ENCODE results near the gene RLN3. TPM values are rescaled to one million over a fixed set of nuclear protein-coding genes. Genes with fewer than 3 reads are reported as not detected.
A peak's percentile ranks its signal among the peaks of the same experiment; 100 is the strongest.

Gene RLN3
- total and polyA plus RNA-seq, 9 of the 15 experiments (the other 6 are each of a cell fraction or from before 2014, with no cell fraction given): 0.31 to 1.2 (median 0.71) TPM; not detected in 6

DNA sequence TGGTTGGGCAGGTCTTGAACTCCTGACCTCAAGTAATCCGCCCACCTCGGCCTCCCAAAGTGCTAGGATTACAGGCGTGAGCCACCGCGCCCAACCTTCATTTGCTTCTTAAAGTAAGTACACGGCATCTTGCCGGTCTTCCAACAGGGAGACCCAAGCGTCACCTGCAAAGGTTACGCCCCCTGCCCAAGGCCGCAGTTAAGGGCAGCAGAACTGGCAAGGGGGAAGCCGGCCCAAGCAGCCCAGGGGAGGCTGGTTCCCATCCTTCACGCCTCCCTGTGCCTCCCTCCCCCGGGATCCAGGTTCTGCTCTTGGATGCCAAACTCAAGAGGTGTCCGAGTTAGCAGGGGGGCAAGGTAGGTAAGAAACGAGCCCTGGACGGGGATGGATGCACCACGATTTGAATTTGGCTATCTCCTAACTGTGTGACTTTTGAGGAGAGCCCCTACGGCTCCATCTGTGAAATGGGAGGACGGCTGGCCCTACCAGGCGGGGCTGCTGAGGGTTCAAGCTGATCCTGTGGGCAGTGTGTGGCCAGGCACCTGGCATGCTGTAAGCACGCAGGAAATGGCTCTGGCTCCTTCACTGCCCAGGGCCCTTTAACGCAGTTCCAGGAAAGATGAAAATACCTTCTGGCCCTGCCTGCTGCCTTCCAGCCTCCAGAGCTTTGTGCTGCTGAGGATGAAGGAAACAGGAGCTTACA lies 30.9 kb upstream of the RLN3 start (continued):
- TF ChIP-seq HNRNPLL (IDR thresholded peaks at IDR 0.05; ENCODE audit: low read depth, low read length, poor library complexity, severe bottlenecking) (no peak), MAFF (IDR thresholded peaks at IDR 0.05; ENCODE audit: low read length) (no peak), NFXL1 (CRISPR knock-in tag; IDR thresholded peaks at IDR 0.05) (no peak)
- TF ChIP-seq, protein P1, sequence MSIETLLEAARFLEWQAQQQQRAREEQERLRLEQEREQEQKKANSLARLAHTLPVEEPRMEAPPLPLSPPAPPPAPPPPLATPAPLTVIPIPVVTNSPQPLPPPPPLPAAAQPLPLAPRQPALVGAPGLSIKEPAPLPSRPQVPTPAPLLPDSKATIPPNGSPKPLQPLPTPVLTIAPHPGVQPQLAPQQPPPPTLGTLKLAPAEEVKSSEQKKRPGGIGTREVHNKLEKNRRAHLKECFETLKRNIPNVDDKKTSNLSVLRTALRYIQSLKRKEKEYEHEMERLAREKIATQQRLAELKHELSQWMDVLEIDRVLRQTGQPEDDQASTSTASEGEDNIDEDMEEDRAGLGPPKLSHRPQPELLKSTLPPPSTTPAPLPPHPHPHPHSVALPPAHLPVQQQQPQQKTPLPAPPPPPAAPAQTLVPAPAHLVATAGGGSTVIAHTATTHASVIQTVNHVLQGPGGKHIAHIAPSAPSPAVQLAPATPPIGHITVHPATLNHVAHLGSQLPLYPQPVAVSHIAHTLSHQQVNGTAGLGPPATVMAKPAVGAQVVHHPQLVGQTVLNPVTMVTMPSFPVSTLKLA (conservative IDR thresholded peaks at IDR 0.05): no peak
- TF ChIP-seq, protein P2, sequence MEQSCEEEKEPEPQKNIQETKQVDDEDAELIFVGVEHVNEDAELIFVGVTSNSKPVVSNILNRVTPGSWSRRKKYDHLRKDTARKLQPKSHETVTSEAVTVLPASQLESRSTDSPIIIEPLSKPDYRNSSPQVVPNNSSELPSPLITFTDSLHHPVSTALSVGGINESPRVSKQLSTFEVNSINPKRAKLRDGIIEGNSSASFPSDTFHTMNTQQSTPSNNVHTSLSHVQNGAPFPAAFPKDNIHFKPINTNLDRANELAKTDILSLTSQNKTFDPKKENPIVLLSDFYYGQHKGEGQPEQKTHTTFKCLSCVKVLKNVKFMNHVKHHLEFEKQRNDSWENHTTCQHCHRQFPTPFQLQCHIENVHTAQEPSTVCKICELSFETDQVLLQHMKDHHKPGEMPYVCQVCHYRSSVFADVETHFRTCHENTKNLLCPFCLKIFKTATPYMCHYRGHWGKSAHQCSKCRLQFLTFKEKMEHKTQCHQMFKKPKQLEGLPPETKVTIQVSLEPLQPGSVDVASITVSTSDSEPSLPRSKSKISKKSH (CRISPR knock-in tag; IDR thresholded peaks at IDR 0.05): no peak

DNA sequence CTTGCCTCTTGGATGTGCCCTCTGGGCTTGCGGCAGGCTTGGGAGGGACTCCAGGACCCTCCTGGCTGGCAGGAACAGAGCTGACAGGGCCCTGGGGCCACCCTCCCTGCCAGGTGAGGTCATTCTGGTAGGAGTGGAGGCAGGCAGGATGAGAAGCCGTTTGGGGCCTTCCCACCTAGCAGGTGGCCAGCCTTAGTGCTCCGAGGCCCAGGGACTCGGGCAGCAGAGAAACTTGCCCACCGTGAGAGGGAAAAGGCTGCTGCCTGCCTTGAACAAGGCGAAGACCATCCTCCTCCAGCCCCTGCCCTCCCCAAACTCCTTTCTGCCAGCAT lies 30.4 kb upstream of the RLN3 start:
- no peaks in the 10 kb centered on the region for H4K20me1 ChIP-seq (replicated peaks; ENCODE audit: control insufficient read depth, insufficient read depth, low read length)
- H3K9me3 ChIP-seq (replicated peaks; ENCODE audit: control insufficient read depth, insufficient read depth, low read depth, low read length): no peaks in the 10 kb centered on the region
- BruUV-seq (replicated peaks): no TSS peak
- H3K27ac ChIP-seq (ENCODE audit: extremely low read depth, low read depth, low read length): no peak overlapping the region
- no peak overlapping the region for H3K4me3 ChIP-seq
- peak overlapping the region in 1 of 2 experiments; percentile 9; a peak in 2 of 4 replicates for H3K9ac ChIP-seq (ENCODE audit: insufficient read depth in 1 of 2, low read depth in 2 of 2, low read length in 2 of 2)
- H3K9me1 ChIP-seq (ENCODE audit: control insufficient read depth, insufficient read depth, low read length): peaks cover under 1% of the 10 kb centered on the region
- H3K27me3 ChIP-seq (ENCODE audit: control insufficient read depth in 2 of 2, insufficient read depth in 2 of 2, low read length in 2 of 2): no peaks in the 10 kb centered on the region
- FAIRE-seq: no peak
- DNase-seq (ENCODE audit: extremely low read depth in 1 of 4, low spot score in 3 of 4): peak in 1 of 4 experiments; percentile 6
- CTCF ChIA-PET (ENCODE audit: low intra/inter-chr PET ratio): no interaction called here
- in situ Hi-C loops (cut with MboI): no loop called here
- POLR2A ChIA-PET: interaction anchor here (2.3 kb wide), 1 partner anchor 9 kb away, joined by 15 read pairs; the partner anchor contains the start of gene RFX1
- WGBS (ENCODE audit: insufficient coverage, low coverage, missing lambda C conversion rate): 88% methylated on average over 6 of the region's 6 CpGs
- no peak for ATAC-seq
- intact Hi-C loops (cut with micrococcal nuclease): no loop called here
- H3K36me3 ChIP-seq (ENCODE audit: control insufficient read depth, insufficient read depth, low read length): peaks cover 49% of the 10 kb centered on the region; the same call in 2 of the 3 replicates
- H3K79me2 ChIP-seq (ENCODE audit: control insufficient read depth, insufficient read depth, low read length): peaks cover 38% of the 10 kb centered on the region
- no peak for TF ChIP-seq C11orf30 (IDR thresholded peaks at IDR 0.05; ENCODE audit: low read depth)
- TF ChIP-seq RBM25 (IDR thresholded peaks at IDR 0.05; ENCODE audit: low read depth, low read length, severe bottlenecking): no peak
- TF ChIP-seq ZNF778 (CRISPR knock-in tag; IDR thresholded peaks at IDR 0.05): no peak
- TF ChIP-seq RFX7 (CRISPR knock-in tag; IDR thresholded peaks at IDR 0.05): no peak
- TF ChIP-seq, protein P3, sequence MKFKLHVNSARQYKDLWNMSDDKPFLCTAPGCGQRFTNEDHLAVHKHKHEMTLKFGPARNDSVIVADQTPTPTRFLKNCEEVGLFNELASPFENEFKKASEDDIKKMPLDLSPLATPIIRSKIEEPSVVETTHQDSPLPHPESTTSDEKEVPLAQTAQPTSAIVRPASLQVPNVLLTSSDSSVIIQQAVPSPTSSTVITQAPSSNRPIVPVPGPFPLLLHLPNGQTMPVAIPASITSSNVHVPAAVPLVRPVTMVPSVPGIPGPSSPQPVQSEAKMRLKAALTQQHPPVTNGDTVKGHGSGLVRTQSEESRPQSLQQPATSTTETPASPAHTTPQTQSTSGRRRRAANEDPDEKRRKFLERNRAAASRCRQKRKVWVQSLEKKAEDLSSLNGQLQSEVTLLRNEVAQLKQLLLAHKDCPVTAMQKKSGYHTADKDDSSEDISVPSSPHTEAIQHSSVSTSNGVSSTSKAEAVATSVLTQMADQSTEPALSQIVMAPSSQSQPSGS (CRISPR knock-in tag; IDR thresholded peaks at IDR 0.05): no peak
- no peak for TF ChIP-seq NR4A1 (CRISPR knock-in tag; IDR thresholded peaks at IDR 0.05)
- TF ChIP-seq NR4A1 (tag; IDR thresholded peaks at IDR 0.05): no peak
- H3K4me1 ChIP-seq (replicated peaks in 1 of 2; ENCODE audit: control insufficient read depth in 2 of 2, insufficient read depth in 2 of 2, low read length in 2 of 2): peaks cover 2 to 17% of the 10 kb centered on the region in 2 experiments; a peak in 3 of 5 replicates
- H2AFZ ChIP-seq (ENCODE audit: low read depth, low read length): no peak overlapping the region
- no peak overlapping the region for H3K4me2 ChIP-seq (ENCODE audit: insufficient read depth, low read length)

Measured in K562 (cell line).